Brain microvascular endothelial cell (primary cell): ENCODE measurements around the gene DNAI2.
"Not testable (repeated sequence)": the region's sequence is repeated elsewhere in the genome, so short reads cannot be mapped to it uniquely, and the experiment has no call there.

Experiments
- DNase-seq: peaks from one replicate; pipeline ENCODE4 v3.0.0-alpha.2; 2020
- H3K27ac ChIP-seq: fragments of 250-450 bp; sonication (Bioruptor Pico); 2 replicates; pipeline ENCODE4 v1.5.1; 2020; ENCODE audit warnings: mild to moderate bottlenecking, moderate library complexity
- H3K27me3 ChIP-seq: fragments of 250-450 bp; sonication (Bioruptor Pico); replicated peaks from 2 replicates; pipeline ENCODE4 v1.5.1; 2020; ENCODE audit warnings: mild to moderate bottlenecking
- H3K36me3 ChIP-seq: fragments of 250-450 bp; sonication (Bioruptor Pico); replicated peaks from 2 replicates; pipeline ENCODE4 v1.5.1; 2020; ENCODE audit warnings: mild to moderate bottlenecking
- H3K4me3 ChIP-seq: 2 replicates; pipeline ENCODE4 v1.5.1; 2011; ENCODE audit warnings: low read depth, mild to moderate bottlenecking, control low read depth, low read length, moderate library complexity
- CTCF ChIP-seq: IDR thresholded peaks from 2 replicates; pipeline ENCODE4 v1.5.1; 2011; ENCODE audit warnings: low read depth, mild to moderate bottlenecking, moderate library complexity, low read length, control low read depth, inconsistent platforms; ENCODE audit errors: missing control alignments
- in situ Hi-C: cut with HindIII; loops from 2 replicates; pipeline ENCODE4 v1.10.0; 2017; ENCODE audit warnings: low sequenced_read_pairs, low pct_ligation_motif_present

DNAI2 gene

GRCh38 chr17:74280093-74280513 lies 6.1 kb downstream of the DNAI2 start:
- peaks cover 2% of the 10 kb centered on the region for H3K27me3 ChIP-seq
- in situ Hi-C loops, result no loop called here
- DNase-seq, result no peak
- no peak overlapping the region for H3K4me3 ChIP-seq
- no peak for TF ChIP-seq CTCF
- no peak overlapping the region for H3K27ac ChIP-seq
- no peaks in the 10 kb centered on the region for H3K36me3 ChIP-seq

GRCh38 chr17:74281799-74282198 lies 7.8 kb downstream of the DNAI2 start:
- no peak for DNase-seq
- Histone ChIP-seq H3K4me3 (no peak overlapping the region), H3K27ac (no peak overlapping the region), H3K27me3 (no peaks in the 10 kb centered on the region), H3K36me3 (no peaks in the 10 kb centered on the region)
- TF ChIP-seq CTCF, result no peak
- in situ Hi-C loops, result no loop called here

- H3K27ac ChIP-seq, H3K27me3 ChIP-seq, H3K36me3 ChIP-seq, in situ Hi-C loops, DNase-seq, H3K4me3 ChIP-seq: not testable (repeated sequence)
Observed at GRCh38 chr17:74282274-74282586, 8.2 kb downstream of the DNAI2 start.

- Histone ChIP-seq H3K4me3 (no peak overlapping the region), H3K36me3 (no peaks in the 10 kb centered on the region), H3K27ac (no peak overlapping the region), H3K27me3 (no peaks in the 10 kb centered on the region)
- in situ Hi-C loops, result no loop called here
- TF ChIP-seq CTCF, result no peak
- DNase-seq, result no peak
Observed at GRCh38 chr17:74282587-74283370, 8.7 kb downstream of the DNAI2 start.

- Histone ChIP-seq H3K4me3 (no peak overlapping the region), H3K36me3 (no peaks in the 10 kb centered on the region), H3K27me3 (no peaks in the 10 kb centered on the region), H3K27ac (no peak overlapping the region)
- in situ Hi-C loops, result no loop called here
- DNase-seq, result no peak
- no peak for TF ChIP-seq CTCF
Observed at GRCh38 chr17:74283371-74283673, 9.3 kb downstream of the DNAI2 start.

- H3K4me3 ChIP-seq, result no peak overlapping the region
- TF ChIP-seq CTCF, result no peak
- in situ Hi-C loops, result no loop called here
- no peak overlapping the region for H3K27ac ChIP-seq
- DNase-seq, result no peak
- H3K36me3 ChIP-seq, result no peaks in the 10 kb centered on the region
- no peaks in the 10 kb centered on the region for H3K27me3 ChIP-seq
Observed at GRCh38 chr17:74287031-74287602, 13.1 kb downstream of the DNAI2 start.
